Endothelial cell of umbilical vein (primary cell): ENCODE measurements around the gene LYSMD2. TPM values are rescaled to one million over a fixed set of nuclear protein-coding genes. Genes with fewer than 3 reads are reported as not detected.

Experiments used
- BruUV-seq: library from RNA; stranded (reverse); fragments of 400-500 nt; replicated peaks from 2 replicates; lab custom pipeline; 2021; lab: Mats Ljungman, UMichigan
- CTCF ChIA-PET: fragments of 300-600, 350-600 bp; sonication (Branson Sonifier 250); formaldehyde crosslinking; loops from one replicate; lab custom pipeline; 2021; ENCODE audit warnings: antibody characterized with exemption, inconsistent platforms; lab: Charles Lee
- POLR2A ChIA-PET: fragments of 300-600, 350-600 bp; sonication (Branson Sonifier 250); formaldehyde crosslinking; loops from one replicate; lab custom pipeline; 2021; ENCODE audit warnings: antibody characterized with exemption, inconsistent platforms; lab: Charles Lee
- DNase-seq: peaks from one replicate; pipeline ENCODE4 v3.0.0-alpha.2; 2011; ENCODE audit warnings: low read depth, low spot score
- FAIRE-seq: peaks from 2 replicates; lab custom pipeline; 2011; peaks lifted over from hg19 to GRCh38; lab: Jason Lieb, UNC
- H2AFZ ChIP-seq: 2 replicates; pipeline ENCODE4 v1.6.0; 2012; ENCODE audit warnings: low read depth, low read length, control low read depth, inconsistent platforms
- H3K27ac ChIP-seq: 2 replicates; pipeline ENCODE4 v1.5.1; 2011; ENCODE audit warnings: low read depth, mild to moderate bottlenecking, control low read depth, low read length, moderate library complexity; ENCODE audit not compliant: insufficient read depth
- H3K27me3 ChIP-seq, 2 experiments: 2 replicates each; pipeline versions ENCODE4 v1.6.0 to v1.6.1; 2011; ENCODE audit warnings: low read length in 2 of 2, mixed read lengths in 1 of 2; ENCODE audit not compliant: control insufficient read depth in 2 of 2, insufficient read depth in 2 of 2
- H3K36me3 ChIP-seq, 2 experiments: 2 replicates in 1 of 2; 3 replicates in 1 of 2; pipeline ENCODE4 v1.5.1; 2011; ENCODE audit warnings: low read length in 2 of 2, mild to moderate bottlenecking in 1 of 2, moderate library complexity in 1 of 2; ENCODE audit not compliant: control insufficient read depth in 2 of 2, insufficient read depth in 2 of 2; ENCODE audit errors: extremely low read depth in 1 of 2
- H3K4me1 ChIP-seq: 3 replicates; pipeline ENCODE4 v1.5.1; 2011; ENCODE audit warnings: mild to moderate bottlenecking, low read length; ENCODE audit not compliant: control insufficient read depth, insufficient read depth; ENCODE audit errors: extremely low read depth
- H3K4me2 ChIP-seq: 2 replicates; pipeline ENCODE4 v1.6.1; 2011; ENCODE audit warnings: low read length, control low read depth, mixed read lengths; ENCODE audit not compliant: insufficient read depth
- H3K4me3 ChIP-seq, 3 experiments: fragments of 200-600 bp in 1 of 3; sonication (generic), shearing (Covaris generic) in 1 of 3; replicated peaks in 1 of 3; 2 replicates each; pipeline ENCODE4 v1.5.1; 2011 to 2016; ENCODE audit warnings: control low read depth in 3 of 3, low read length in 3 of 3, mild to moderate bottlenecking in 2 of 3, inconsistent platforms in 1 of 3, low read depth in 1 of 3, moderate library complexity in 1 of 3; ENCODE audit not compliant: insufficient read depth in 1 of 3
- H3K79me2 ChIP-seq: 2 replicates; pipeline ENCODE4 v1.6.0; 2012; ENCODE audit warnings: low read length, inconsistent platforms; ENCODE audit not compliant: control insufficient read depth, insufficient read depth
- H3K9ac ChIP-seq: replicated peaks from 2 replicates; pipeline ENCODE3; 2011; ENCODE audit warnings: low read length, control low read depth; ENCODE audit not compliant: insufficient read depth; ENCODE audit errors: extremely low read depth
- H3K9me1 ChIP-seq: replicated peaks from 3 replicates; pipeline ENCODE4 v1.6.0; 2011; ENCODE audit warnings: mild to moderate bottlenecking, low read length; ENCODE audit not compliant: control insufficient read depth, insufficient read depth; ENCODE audit errors: extremely low read depth
- H3K9me3 ChIP-seq: replicated peaks from 2 replicates; pipeline ENCODE4 v1.5.1; 2012; ENCODE audit warnings: low read length, inconsistent platforms; ENCODE audit not compliant: control insufficient read depth, insufficient read depth
- H4K20me1 ChIP-seq: replicated peaks from 2 replicates; pipeline ENCODE3; 2011; ENCODE audit warnings: mild to moderate bottlenecking, low read length; ENCODE audit not compliant: control insufficient read depth, insufficient read depth; ENCODE audit errors: extremely low read depth
- FOS ChIP-seq: IDR thresholded peaks from 2 replicates; pipeline ENCODE4 v1.6.1; 2011; ENCODE audit warnings: mild to moderate bottlenecking, low read length, moderate library complexity, borderline replicate concordance; ENCODE audit not compliant: insufficient read depth
- dilution Hi-C: fragments of 300-500 bp; cut with MboI; formaldehyde crosslinking; loops from one replicate; pipeline ENCODE4 v1.15.0; 2019; ENCODE audit warnings: low sequenced_read_pairs; ENCODE audit not compliant: extremely low pct_ligation_motif_present
- intact Hi-C: fragments of 100-400 bp; cut with micrococcal nuclease; formaldehyde crosslinking; loops from one replicate; pipeline ENCODE4 v1.10.0; 2022
- polyA plus RNA-seq, 4 experiments: library from polyadenylated mRNA; depleted of rRNA in 3 of 4; stranded (reverse) in 3 of 4; unstranded in 1 of 4; fragments of >200 nt; gene quantifications; 2 replicates each; pipeline versions ENCODE4 v1.2.1 to v1.2.3, GENCODE V29; 2011 to 2012; ENCODE audit warnings: missing spikeins in 1 of 4
- total RNA-seq: library from RNA; stranded (reverse); gene quantifications from 2 replicates; pipeline ENCODE4 v1.2.3, GENCODE V29; 2021
- TF ChIP-seq, protein P1 (sequence below): IDR thresholded peaks from 2 replicates; pipeline ENCODE4 v1.6.1; 2011; ENCODE audit not compliant: insufficient read depth, insufficient read length

LYSMD2 gene
- total and polyA plus RNA-seq, 2 donors (not counting 3 experiments of a cell fraction or from before 2014, with no cell fraction given), result 6.2 to 8.0 TPM

DNA sequence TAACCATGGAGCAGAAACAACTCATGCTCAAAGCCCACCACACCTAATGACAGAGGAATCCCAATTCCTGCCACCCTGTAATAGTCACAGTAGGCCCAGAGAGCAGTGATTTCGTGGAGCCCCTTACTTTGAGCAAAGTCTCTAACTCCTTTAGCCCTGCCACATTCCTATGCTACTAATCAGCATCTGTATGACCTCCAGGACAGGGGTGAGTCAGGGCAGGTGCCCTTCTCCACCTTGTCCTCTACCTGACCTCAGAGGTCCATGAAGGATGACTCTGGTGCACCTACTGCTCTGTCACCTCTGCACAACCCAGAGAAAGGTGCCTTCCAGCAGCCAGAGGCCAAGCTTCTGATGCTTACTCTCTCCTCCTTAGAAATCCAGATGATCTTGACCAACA is 62.2 kb downstream of the LYSMD2 start:
- H3K36me3 ChIP-seq, result no peaks in the 10 kb centered on the region
- H3K27ac ChIP-seq, result no peak overlapping the region
- no peak overlapping the region for H3K9ac ChIP-seq
- no peaks in the 10 kb centered on the region for H3K4me1 ChIP-seq
- H3K79me2 ChIP-seq, result no peaks in the 10 kb centered on the region
- DNase-seq, result no peak
- H3K4me2 ChIP-seq, result no peak overlapping the region
- peaks cover 3% of the 10 kb centered on the region for H4K20me1 ChIP-seq
- no peaks in the 10 kb centered on the region for H3K9me3 ChIP-seq
- dilution Hi-C loops (no loop called here), intact Hi-C loops (no loop called here)
- ChIA-PET CTCF (interaction anchor here (1.5 kb wide), 1 partner anchor 101 kb away, joined by 4 read pairs; no protein-coding TSS in a partner anchor), POLR2A (no interaction called here)
- TF ChIP-seq, protein P1, sequence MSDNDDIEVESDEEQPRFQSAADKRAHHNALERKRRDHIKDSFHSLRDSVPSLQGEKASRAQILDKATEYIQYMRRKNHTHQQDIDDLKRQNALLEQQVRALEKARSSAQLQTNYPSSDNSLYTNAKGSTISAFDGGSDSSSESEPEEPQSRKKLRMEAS, result no peak
- TF ChIP-seq FOS, result no peak
- H3K27me3 ChIP-seq, result peaks cover 9 to 13% of the 10 kb centered on the region in 2 experiments
- H3K4me3 ChIP-seq, result no peak overlapping the region
- FAIRE-seq, result no peak
- BruUV-seq, result no TSS peak
- H2AFZ ChIP-seq, result no peak overlapping the region
- no peaks in the 10 kb centered on the region for H3K9me1 ChIP-seq

Other genes starting within 250 kb of the LYSMD2 start
- gene DMXL2, start 114.9 kb downstream of the LYSMD2 start, total RNA-seq, result 9.7 and 10.8 TPM in 2 replicates
- gene DMXL2, start 114.9 kb downstream of the LYSMD2 start, polyA plus RNA-seq, result 5.3 and 6.3 TPM in 2 replicates
- gene SCG3, start 56.2 kb downstream of the LYSMD2 start, total RNA-seq, result not detected in 2 replicates
- gene SCG3, start 56.2 kb downstream of the LYSMD2 start, polyA plus RNA-seq, result not detected in 2 replicates
- 2.5 and 2.7 TPM in 2 replicates for gene TMOD2, start 13.9 kb upstream of the LYSMD2 start, total RNA-seq
- 0.32 and 0.46 TPM in 2 replicates for gene TMOD2, start 13.9 kb upstream of the LYSMD2 start, polyA plus RNA-seq
- 63.7 and 64.3 TPM in 2 replicates for gene TMOD3, start 92.0 kb upstream of the LYSMD2 start, total RNA-seq
- gene TMOD3, start 92.0 kb upstream of the LYSMD2 start, polyA plus RNA-seq, result 7.6 and 10.4 TPM in 2 replicates
- 22.6 and 28.0 TPM in 2 replicates for gene LEO1, start 234.1 kb upstream of the LYSMD2 start, total RNA-seq
- gene LEO1, start 234.1 kb upstream of the LYSMD2 start, polyA plus RNA-seq, result 0.91 and 1.3 TPM in 2 replicates